Measurements from ENCODE around the gene C7orf33.

- TF ChIP-seq CTCF (IDR thresholded peaks at IDR 0.05): no peak
- no peak for TF ChIP-seq POLR2A (IDR thresholded peaks at IDR 0.05)
Measured at GRCh38 chr7:148623586-148624282, 33.2 kb downstream of the C7orf33 start.

Data from testis (tissue), 2 donors.